ENCODE data around the gene FAAP20. TPM values are rescaled to one million over a fixed set of nuclear protein-coding genes. Genes with fewer than 3 reads are reported as not detected.
A peak's percentile ranks its signal among the peaks of the same experiment; 100 is the strongest.

FAAP20 gene
- total RNA-seq, 2 experiments from 2014 or later: 69.7 to 84.4 TPM

DNA sequence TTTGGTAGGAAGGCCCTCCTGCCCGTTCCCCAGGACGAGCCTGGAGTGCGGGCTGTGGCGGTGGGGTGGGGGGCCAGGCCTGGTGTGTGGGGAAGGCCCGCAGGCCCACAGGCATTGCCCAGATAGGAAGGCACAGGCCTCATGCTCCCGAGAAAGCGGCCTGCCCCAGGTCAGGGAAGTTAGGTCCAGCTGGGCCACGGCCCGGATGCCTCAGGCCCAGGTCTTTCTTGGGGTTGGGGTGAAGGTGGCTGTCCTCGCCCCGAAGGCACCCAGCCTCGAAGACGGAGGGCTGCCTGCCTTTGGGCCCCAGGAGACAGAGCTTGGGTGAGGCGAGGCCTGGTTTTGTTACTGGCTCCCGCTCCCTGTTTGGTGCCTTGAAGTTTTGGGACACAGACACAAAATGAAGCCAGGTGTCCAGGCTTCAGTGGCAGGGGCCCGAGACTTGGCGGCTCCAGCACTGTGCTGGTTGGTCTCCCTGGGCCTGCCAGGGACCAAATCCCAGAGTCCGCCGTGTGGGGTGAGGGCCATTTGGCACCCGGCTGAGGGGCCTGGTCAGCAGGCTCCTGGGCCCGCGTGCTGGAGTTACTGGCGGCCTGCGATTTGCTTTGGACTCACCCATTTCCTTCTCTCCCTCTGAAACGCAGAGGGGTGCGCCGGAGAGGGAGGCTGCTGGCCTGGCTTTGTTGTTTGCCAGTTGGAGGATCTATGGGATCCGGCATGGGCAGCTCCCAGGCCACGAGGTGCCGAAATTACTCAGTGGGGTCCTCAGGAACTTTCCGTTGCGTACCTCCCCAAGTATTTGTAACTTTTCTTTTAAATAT lies 35.5 kb upstream of the FAAP20 start:
- intact Hi-C loops (cut with DNase I, micrococcal nuclease): loop anchor here in 1 of 2 experiments (5.0 kb wide), 1 partner anchor 152 kb away; no protein-coding TSS in a partner anchor
- DNase-seq (peak; percentile 50), ATAC-seq (no peak)
- Mint-ChIP-seq H3K36me3 (ENCODE audit: low read depth) (peaks cover 32% of the 10 kb centered on the region), H3K27ac (peak overlapping the region; percentile 95), H3K4me1 (peaks cover 28% of the 10 kb centered on the region), H3K27me3 (no peaks in the 10 kb centered on the region), H3K4me3 (peak overlapping the region; percentile 91), H3K9me3 (ENCODE audit: low read depth) (no peaks in the 10 kb centered on the region)
- CTCF ChIA-PET: interaction anchor here (0.6 to 2.7 kb wide), 6 partner anchors 9 to 152 kb away, joined by 3 to 16 read pairs (median 3); partner anchors contain the start of gene FAAP20
- POLR2A ChIA-PET: no interaction called here

DNA sequence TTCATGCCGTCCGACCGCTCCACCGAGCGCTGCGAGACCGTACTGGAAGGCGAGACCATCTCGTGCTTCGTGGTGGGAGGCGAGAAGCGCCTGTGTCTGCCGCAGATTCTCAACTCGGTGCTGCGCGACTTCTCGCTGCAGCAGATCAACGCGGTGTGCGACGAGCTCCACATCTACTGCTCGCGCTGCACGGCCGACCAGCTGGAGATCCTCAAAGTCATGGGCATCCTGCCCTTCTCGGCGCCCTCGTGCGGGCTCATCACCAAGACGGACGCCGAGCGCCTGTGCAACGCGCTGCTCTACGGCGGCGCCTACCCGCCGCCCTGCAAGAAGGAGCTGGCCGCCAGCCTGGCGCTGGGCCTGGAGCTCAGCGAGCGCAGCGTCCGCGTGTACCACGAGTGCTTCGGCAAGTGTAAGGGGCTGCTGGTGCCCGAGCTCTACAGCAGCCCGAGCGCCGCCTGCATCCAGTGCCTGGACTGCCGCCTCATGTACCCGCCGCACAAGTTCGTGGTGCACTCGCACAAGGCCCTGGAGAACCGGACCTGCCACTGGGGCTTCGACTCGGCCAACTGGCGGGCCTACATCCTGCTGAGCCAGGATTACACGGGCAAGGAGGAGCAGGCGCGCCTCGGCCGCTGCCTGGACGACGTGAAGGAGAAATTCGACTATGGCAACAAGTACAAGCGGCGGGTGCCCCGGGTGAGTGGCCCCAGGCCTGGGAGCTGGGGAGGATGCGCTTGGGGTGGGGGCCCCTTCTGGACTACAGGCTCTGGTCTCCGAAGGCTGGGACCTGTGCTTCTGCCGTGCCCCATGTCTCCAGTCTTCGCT lies 34.7 kb upstream of the FAAP20 start:
- H3K27ac Mint-ChIP-seq: peak overlapping the region; percentile 95
- no peaks in the 10 kb centered on the region for H3K27me3 Mint-ChIP-seq
- peaks cover 29% of the 10 kb centered on the region for H3K36me3 Mint-ChIP-seq (ENCODE audit: low read depth)
- H3K4me3 Mint-ChIP-seq: peak overlapping the region; percentile 91
- ATAC-seq (peak; percentile 4), DNase-seq (peak; percentile 79)
- intact Hi-C loops (cut with DNase I, micrococcal nuclease): no loop called here
- ChIA-PET CTCF (interaction anchor here (0.6 to 2.7 kb wide), 6 partner anchors 27 to 153 kb away, joined by 3 to 16 read pairs (median 4); partner anchors contain the start of gene FAAP20), POLR2A (interaction anchor here (0.8 to 1.5 kb wide), 6 partner anchors 9 to 162 kb away, joined by 3 to 6 read pairs (median 4); partner anchors contain the start of genes MORN1 and RER1)
- H3K4me1 Mint-ChIP-seq: peaks cover 20% of the 10 kb centered on the region
- H3K9me3 Mint-ChIP-seq (ENCODE audit: low read depth): no peaks in the 10 kb centered on the region

DNA sequence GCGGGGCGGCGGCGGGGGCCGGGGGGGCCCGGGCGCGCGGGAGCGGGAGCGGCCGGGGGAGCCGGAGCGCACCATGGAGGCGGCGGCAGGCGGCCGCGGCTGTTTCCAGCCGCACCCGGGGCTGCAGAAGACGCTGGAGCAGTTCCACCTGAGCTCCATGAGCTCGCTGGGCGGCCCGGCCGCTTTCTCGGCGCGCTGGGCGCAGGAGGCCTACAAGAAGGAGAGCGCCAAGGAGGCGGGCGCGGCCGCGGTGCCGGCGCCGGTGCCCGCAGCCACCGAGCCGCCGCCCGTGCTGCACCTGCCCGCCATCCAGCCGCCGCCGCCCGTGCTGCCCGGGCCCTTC lies 34.1 kb upstream of the FAAP20 start:
- H3K36me3 Mint-ChIP-seq (ENCODE audit: low read depth): peaks cover 29% of the 10 kb centered on the region
- H3K9me3 Mint-ChIP-seq (ENCODE audit: low read depth): no peaks in the 10 kb centered on the region
- ChIA-PET POLR2A (interaction anchor here (0.8 to 1.5 kb wide), 5 partner anchors 12 to 163 kb away, joined by 3 to 6 read pairs (median 4); partner anchors contain the start of genes MORN1 and RER1), CTCF (interaction anchor here (0.7 to 2.7 kb wide), 4 partner anchors 27 to 153 kb away, joined by 3 to 16 read pairs (median 4); partner anchors contain the start of gene FAAP20)
- DNase-seq (peak; percentile 61), ATAC-seq (no peak)
- H3K27me3 Mint-ChIP-seq: no peaks in the 10 kb centered on the region
- H3K27ac Mint-ChIP-seq: peak overlapping the region; percentile 95
- peaks cover 15% of the 10 kb centered on the region for H3K4me1 Mint-ChIP-seq
- intact Hi-C loops (cut with DNase I, micrococcal nuclease): no loop called here
- H3K4me3 Mint-ChIP-seq: peak overlapping the region; percentile 91

DNA sequence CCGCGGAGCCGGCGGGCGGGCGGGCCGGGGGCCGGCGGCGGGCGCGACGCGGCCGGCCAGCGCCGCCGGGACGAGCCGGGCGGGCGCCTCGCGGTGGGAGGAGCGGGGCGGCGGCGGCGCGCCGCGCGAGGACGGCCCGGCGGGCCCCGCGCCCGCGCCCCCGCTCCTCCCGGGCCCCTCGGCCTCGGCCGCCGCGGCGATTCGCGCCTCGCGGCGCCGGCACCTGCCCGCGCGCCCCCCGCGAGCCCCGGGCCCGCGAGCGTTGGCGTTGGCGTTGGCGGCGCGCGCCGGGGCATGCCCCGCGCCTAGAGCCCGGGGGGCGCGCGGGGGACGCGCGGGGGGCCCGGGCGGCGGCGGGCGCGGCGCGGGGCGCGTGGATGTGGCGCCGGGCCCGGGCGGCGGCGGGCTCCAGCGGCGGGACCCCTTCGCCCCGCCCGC lies 33.6 kb upstream of the FAAP20 start, which contains the start of gene SKI:
Gene SKI, plus strand, starts transcription at position 163 of the 438 bp plus-strand sequence. CDS start 448 bp downstream, outside the sequence.
- CTCF ChIA-PET: interaction anchor here (2.7 kb wide), 1 partner anchor 154 kb away, joined by 16 read pairs; no protein-coding TSS in a partner anchor
- Mint-ChIP-seq H3K4me3 (peak within 1 kb of the TSS; percentile 91), H3K36me3 (ENCODE audit: low read depth) (peaks cover 29% of the 10 kb centered on the region), H3K4me1 (peaks cover 11% of the 10 kb centered on the region), H3K27me3 (no peaks in the 10 kb centered on the region), H3K27ac (peak within 1 kb of the TSS; percentile 95), H3K9me3 (ENCODE audit: low read depth) (no peaks in the 10 kb centered on the region)
- ATAC-seq: no peak
- no peak for DNase-seq
- intact Hi-C loops (cut with DNase I, micrococcal nuclease): no loop called here
- POLR2A ChIA-PET: interaction anchor here (0.9 to 1.5 kb wide), 3 partner anchors 13 to 163 kb away, joined by 3 to 5 read pairs (median 4); partner anchors contain the start of genes MORN1 and RER1

DNA sequence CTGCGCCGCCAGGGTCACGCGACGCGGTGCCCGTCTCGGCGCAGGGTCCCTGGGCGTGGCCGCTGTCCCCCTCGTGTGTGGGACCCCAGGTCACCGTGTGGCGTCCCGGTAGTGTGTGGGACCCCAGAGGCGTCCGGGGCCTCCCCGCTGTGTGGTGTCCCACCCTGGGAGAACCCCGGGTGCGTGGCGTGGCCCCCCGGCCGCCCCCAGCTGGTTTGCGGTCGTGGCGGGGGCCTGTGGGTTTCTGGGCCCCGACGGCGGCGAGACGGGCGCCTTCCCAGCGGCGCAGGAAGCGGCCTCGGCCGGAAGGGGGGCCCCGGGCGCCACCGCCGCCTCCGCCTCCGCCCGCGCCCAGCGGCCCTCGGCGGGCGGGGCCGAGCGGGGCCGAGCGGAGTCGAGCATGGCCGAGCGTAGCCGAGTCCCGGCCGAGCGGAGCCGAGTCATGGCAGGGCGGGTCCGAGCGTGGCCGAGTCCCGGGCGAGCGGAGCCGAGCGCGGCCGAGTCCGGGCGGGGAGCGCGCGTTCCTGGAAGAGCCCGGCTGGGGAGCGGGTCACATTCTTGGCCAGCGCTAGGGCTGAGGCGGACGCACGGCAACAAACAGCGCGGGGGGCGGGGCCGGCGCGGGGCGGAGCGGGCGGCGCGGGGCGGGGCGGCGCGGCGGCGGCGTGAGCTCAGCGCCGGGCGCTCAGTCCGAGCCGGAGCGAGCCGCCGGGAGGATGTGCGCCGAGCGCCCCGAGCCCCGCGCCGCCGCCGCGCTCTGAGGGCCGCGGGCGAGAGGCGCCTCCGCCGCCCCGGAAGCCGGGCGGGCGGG lies 33.0 kb upstream of the FAAP20 start:
- Mint-ChIP-seq H3K27ac (no peak overlapping the region), H3K9me3 (ENCODE audit: low read depth) (no peaks in the 10 kb centered on the region), H3K36me3 (ENCODE audit: low read depth) (peaks cover 26% of the 10 kb centered on the region), H3K27me3 (no peaks in the 10 kb centered on the region), H3K4me1 (peaks cover 6% of the 10 kb centered on the region), H3K4me3 (peak overlapping the region; percentile 32)
- CTCF ChIA-PET: interaction anchor here (2.7 kb wide), 1 partner anchor 154 kb away, joined by 16 read pairs; no protein-coding TSS in a partner anchor
- DNase-seq: peak; percentile 98
- intact Hi-C loops (cut with DNase I, micrococcal nuclease): loop anchor here (1.0 to 2.0 kb wide), 12 partner anchors 22 to 359 kb away; partner anchors contain the start of genes GNB1 (in 1 of the 2), MORN1 (in 1 of the 2), PANK4 (in 1 of the 2) and PRXL2B (in 1 of the 2)
- peak; percentile 94 for ATAC-seq
- POLR2A ChIA-PET: interaction anchor here (0.5 to 1.0 kb wide), 6 partner anchors 28 to 319 kb away, joined by 3 to 5 read pairs (median 4); partner anchors contain the start of genes FAAP20 and PANK4

DNA sequence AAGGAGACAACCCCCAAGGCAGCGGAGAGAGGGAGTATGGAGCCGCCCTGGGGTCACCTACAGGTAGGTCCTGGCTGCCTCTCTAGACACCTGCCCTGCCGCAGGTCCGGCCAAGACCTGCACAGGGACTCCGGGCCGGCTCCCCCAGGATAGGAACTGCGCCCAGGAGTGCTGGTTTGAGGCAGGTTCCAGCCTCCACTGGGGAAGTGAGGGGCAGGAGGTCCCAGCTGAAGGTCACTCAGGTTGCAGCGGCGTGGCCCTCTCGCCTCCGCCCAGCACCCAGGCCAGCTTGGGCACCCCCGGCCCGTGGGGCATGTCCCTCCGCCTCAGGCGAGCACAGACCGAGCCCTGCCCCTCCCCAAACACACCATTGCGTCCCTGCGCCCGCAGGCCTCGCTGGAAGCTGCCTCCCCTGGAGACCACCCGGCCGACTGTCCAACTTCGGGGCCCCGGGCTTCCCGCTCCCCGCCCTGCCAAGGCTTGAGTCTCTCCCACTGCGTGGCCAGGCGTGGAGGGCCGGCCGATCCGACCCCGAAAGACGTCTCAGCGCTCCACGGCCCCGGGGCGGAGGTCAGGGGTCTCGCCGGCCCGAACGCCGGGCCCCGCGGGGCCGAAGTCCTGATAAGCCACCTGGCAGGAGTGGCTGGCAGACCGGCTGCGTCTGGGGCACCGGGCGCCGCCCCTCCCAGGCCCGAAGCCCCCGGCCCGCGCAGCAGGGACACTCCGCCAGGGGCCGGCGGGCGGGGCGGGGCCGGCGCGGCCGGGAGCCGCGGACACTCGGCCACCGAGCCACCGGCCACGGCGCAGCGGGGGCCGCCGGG lies 32.2 kb upstream of the FAAP20 start:
- POLR2A ChIA-PET: interaction anchor here (0.6 to 1.0 kb wide), 2 partner anchors 27 to 176 kb away, joined by 3 to 5 read pairs; no protein-coding TSS in a partner anchor
- intact Hi-C loops (cut with DNase I, micrococcal nuclease): loop anchor here (1.0 to 2.0 kb wide), 12 partner anchors 21 to 360 kb away; partner anchors contain the start of genes GNB1 (in 1 of the 2), MORN1 (in 1 of the 2), PANK4 (in 1 of the 2) and PRXL2B (in 1 of the 2)
- no peak for ATAC-seq
- DNase-seq: no peak
- Mint-ChIP-seq H3K27me3 (no peaks in the 10 kb centered on the region), H3K4me1 (peaks cover 2% of the 10 kb centered on the region), H3K27ac (peak overlapping the region; percentile 80), H3K36me3 (ENCODE audit: low read depth) (peaks cover 22% of the 10 kb centered on the region), H3K9me3 (ENCODE audit: low read depth) (no peaks in the 10 kb centered on the region), H3K4me3 (peak overlapping the region; percentile 59)
- CTCF ChIA-PET: no interaction called here

DNA sequence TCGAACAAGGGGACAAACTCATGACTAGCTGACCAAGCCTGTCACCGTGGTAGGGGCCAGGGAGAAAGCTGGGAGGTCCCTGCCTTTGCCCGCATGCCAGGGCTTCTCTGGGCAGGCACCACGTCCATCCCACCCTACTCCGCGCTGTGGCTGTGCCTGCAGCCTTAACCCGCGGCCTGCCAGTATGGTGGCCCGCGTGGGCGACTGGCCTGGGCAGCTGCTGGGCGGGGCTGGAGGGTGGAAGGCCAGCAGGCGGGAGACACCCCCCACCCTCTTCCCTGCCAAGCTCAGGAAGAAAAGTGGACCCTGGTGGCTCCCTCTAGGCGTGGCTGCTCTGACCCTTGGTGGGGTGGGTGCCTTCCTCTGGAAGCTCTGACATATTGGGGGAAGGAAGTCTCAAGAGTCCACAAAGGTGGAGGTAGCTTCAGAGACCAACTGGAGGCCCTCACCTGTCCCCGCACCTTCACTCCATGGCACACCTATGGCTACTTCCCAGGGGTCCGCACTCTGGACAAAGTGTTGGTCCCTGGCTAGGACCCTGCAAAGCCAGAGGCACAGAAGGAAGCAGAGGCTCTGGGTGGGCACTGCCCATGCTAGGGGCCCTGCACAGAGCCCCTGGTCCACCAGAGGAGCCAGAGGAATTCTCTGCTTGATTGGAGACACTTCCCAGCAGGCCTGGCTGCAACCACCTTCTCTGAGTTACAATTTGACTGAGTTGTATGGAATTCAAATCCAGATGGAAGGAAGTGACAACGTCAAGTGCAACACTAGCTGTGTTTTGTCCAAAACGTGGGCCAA lies 30.3 kb upstream of the FAAP20 start:
- Mint-ChIP-seq H3K27me3 (no peaks in the 10 kb centered on the region), H3K4me1 (no peaks in the 10 kb centered on the region), H3K4me3 (no peak overlapping the region), H3K9me3 (ENCODE audit: low read depth) (no peaks in the 10 kb centered on the region), H3K36me3 (ENCODE audit: low read depth) (peaks cover 9% of the 10 kb centered on the region), H3K27ac (no peak overlapping the region)
- CTCF ChIA-PET: interaction anchor here (0.6 to 0.7 kb wide), 3 partner anchors 26 to 238 kb away, joined by 3 to 4 read pairs (median 3); no protein-coding TSS in a partner anchor
- DNase-seq: no peak
- ATAC-seq: no peak
- intact Hi-C loops (cut with DNase I, micrococcal nuclease): no loop called here
- POLR2A ChIA-PET: interaction anchor here (0.6 to 0.7 kb wide), 2 partner anchors 49 to 207 kb away, joined by 4 read pairs; no protein-coding TSS in a partner anchor

DNA sequence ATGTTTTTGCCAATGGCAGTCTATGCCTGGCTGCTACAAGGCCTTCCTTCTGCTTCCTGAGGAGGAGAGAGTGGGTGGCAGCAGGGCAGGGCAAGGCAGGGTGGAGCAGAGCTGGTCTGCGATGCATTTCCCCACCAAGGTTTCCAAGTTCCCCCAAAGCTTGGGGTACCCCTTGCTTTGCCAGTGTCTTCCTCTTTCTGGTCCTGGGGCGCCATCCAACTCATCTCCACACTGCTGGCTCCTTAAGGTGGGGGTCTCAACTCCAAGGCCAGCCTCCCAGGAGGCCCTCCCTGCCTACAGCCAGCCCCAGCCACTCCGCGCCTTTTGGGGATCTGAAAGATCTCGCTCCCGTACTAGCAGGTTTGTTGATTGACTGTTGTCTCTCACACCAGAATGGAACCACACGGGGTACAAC lies 29.6 kb upstream of the FAAP20 start:
- Mint-ChIP-seq H3K36me3 (ENCODE audit: low read depth) (peaks cover 3% of the 10 kb centered on the region), H3K4me1 (no peaks in the 10 kb centered on the region), H3K4me3 (no peak overlapping the region), H3K27me3 (no peaks in the 10 kb centered on the region), H3K9me3 (ENCODE audit: low read depth) (no peaks in the 10 kb centered on the region), H3K27ac (no peak overlapping the region)
- ATAC-seq (no peak), DNase-seq (no peak)
- intact Hi-C loops (cut with DNase I, micrococcal nuclease): no loop called here
- ChIA-PET POLR2A (no interaction called here), CTCF (interaction anchor here (0.6 kb wide), 2 partner anchors 77 to 238 kb away, joined by 3 read pairs; no protein-coding TSS in a partner anchor)

DNA sequence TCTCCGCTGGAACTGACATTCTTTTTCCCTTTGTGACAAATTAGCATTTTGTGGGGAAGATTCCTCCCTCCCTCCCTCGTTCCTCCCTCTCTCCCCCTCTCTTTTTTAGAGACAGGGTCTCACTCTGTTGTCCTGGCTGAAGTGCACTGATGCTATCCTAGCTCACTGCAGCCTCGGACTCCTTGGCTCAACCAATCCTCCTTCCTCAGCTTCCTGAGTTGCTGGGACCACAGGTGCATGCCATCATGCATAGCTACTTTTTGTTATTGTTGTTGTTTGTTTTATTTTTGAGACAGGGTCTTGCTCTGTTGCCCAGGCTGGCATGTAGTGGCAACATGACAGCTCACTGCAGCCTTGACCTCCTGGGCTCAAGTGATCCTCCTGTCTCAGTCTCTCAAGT lies 26.7 kb upstream of the FAAP20 start:
- Mint-ChIP-seq H3K36me3 (ENCODE audit: low read depth) (no peaks in the 10 kb centered on the region), H3K27me3 (no peaks in the 10 kb centered on the region), H3K9me3 (ENCODE audit: low read depth) (no peaks in the 10 kb centered on the region), H3K27ac (no peak overlapping the region), H3K4me1 (no peaks in the 10 kb centered on the region), H3K4me3 (no peak overlapping the region)
- DNase-seq (no peak), ATAC-seq (no peak)
- ChIA-PET POLR2A (no interaction called here), CTCF (interaction anchor here (0.6 to 1.1 kb wide), 3 partner anchors 9 to 160 kb away, joined by 3 to 4 read pairs (median 3); no protein-coding TSS in a partner anchor)
- intact Hi-C loops (cut with DNase I, micrococcal nuclease): no loop called here

Data from activated CD4-positive, alpha-beta T cell treated with anti-CD3 and anti-CD28 coated beads for 36 hours (primary cell).